ENCODE measurements around the gene BRPF1. TPM values are rescaled to one million over a fixed set of nuclear protein-coding genes. Genes with fewer than 3 reads are reported as not detected.

BRPF1 gene
- total RNA-seq = 10 to 100 TPM; 14.3 to 23.7 (median 15.6) TPM
- long read RNA-seq, donor 1, full-length matches to known transcripts = 5 of 34 reads
- long read RNA-seq, donor 1, partial matches to known transcripts = 12 of 34 reads
- long read RNA-seq, donor 1, other reads (novel, unspliced or antisense) = 17 of 34 reads
- long read RNA-seq, donor 2, partial matches to known transcripts = 1 of 2 reads
- long read RNA-seq, donor 2, other reads (novel, unspliced or antisense) = 1 of 2 reads

- Histone ChIP-seq H3K4me1 (ENCODE audit: low read depth) (peaks cover 18% of the 10 kb centered on the region), H3K4me3 (peak within 1 kb of the TSS; percentile 100), H3K9me3 (no peaks in the 10 kb centered on the region), H3K36me3 (ENCODE audit: low read depth) (no peaks in the 10 kb centered on the region)
- intact Hi-C loops (cut with DNase I, micrococcal nuclease) = no loop called here
- peak; percentile 100 for DNase-seq
- no peak for TF ChIP-seq CTCF (IDR thresholded peaks at IDR 0.05)
- ATAC-seq = peak; percentile 97
These were observed at the start of gene BRPF1 for GRCh38 chr3:9731206-9732079. BRPF1 (plus strand) TSS chr3:9731735; CDS start chr3:9734141, 2,406 bp downstream.

- ATAC-seq (no peak), DNase-seq (no peak)
- H3K9me3 ChIP-seq = no peaks in the 10 kb centered on the region
- H3K36me3 ChIP-seq (ENCODE audit: low read depth) = peaks cover 4% of the 10 kb centered on the region
- intact Hi-C loops (cut with DNase I, micrococcal nuclease) = no loop called here
- H3K4me3 ChIP-seq = no peak overlapping the region
- TF ChIP-seq CTCF (IDR thresholded peaks at IDR 0.05) = no peak
- H3K4me1 ChIP-seq (ENCODE audit: low read depth) = peaks cover 6% of the 10 kb centered on the region
These were observed 49.4 kb upstream of the BRPF1 start for GRCh38 chr3:9682096-9682495.

- no peak for TF ChIP-seq CTCF (IDR thresholded peaks at IDR 0.05)
- Histone ChIP-seq H3K9me3 (no peaks in the 10 kb centered on the region), H3K4me3 (no peak overlapping the region), H3K4me1 (ENCODE audit: low read depth) (peaks cover 6% of the 10 kb centered on the region), H3K36me3 (ENCODE audit: low read depth) (peaks cover 13% of the 10 kb centered on the region)
- ATAC-seq (no peak), DNase-seq (no peak)
- intact Hi-C loops (cut with DNase I, micrococcal nuclease) = no loop called here
These were observed 48.1 kb upstream of the BRPF1 start for GRCh38 chr3:9683426-9683825.

- H3K4me3 ChIP-seq = no peak overlapping the region
- H3K36me3 ChIP-seq (ENCODE audit: low read depth) = peaks cover 13% of the 10 kb centered on the region
- peaks cover 6% of the 10 kb centered on the region for H3K4me1 ChIP-seq (ENCODE audit: low read depth)
- intact Hi-C loops (cut with DNase I, micrococcal nuclease) = no loop called here
- H3K9me3 ChIP-seq = no peaks in the 10 kb centered on the region
- no peak for ATAC-seq
- no peak for DNase-seq
- TF ChIP-seq CTCF (IDR thresholded peaks at IDR 0.05) = no peak
These were observed 46.1 kb upstream of the BRPF1 start for GRCh38 chr3:9685216-9686049.

- Histone ChIP-seq H3K9me3 (no peaks in the 10 kb centered on the region), H3K4me1 (ENCODE audit: low read depth) (peaks cover 6% of the 10 kb centered on the region), H3K4me3 (no peak overlapping the region), H3K36me3 (ENCODE audit: low read depth) (peaks cover 13% of the 10 kb centered on the region)
- DNase-seq (no peak), ATAC-seq (no peak)
- no peak for TF ChIP-seq CTCF (IDR thresholded peaks at IDR 0.05)
- intact Hi-C loops (cut with DNase I, micrococcal nuclease) = no loop called here
These were observed 45.4 kb upstream of the BRPF1 start for GRCh38 chr3:9686050-9686550.
